Muscle of arm (tissue), 12 donors: ENCODE results near the gene MLLT11. TPM values are rescaled to one million over a fixed set of nuclear protein-coding genes. Genes with fewer than 3 reads are reported as not detected.

Experiments used
- DNase-seq: peaks from one replicate; pipeline ENCODE4 v3.0.0-alpha.2; 2013
- polyA plus RNA-seq, 12 donors: library from polyadenylated mRNA; unstranded; fragments of 120-200 nt; gene quantifications; one replicate each; pipeline ENCODE4 v1.2.1, GENCODE V29; 2013; ENCODE audit not compliant: insufficient read length in 12 of 12

Gene MLLT11
- polyA plus RNA-seq, 12 donors = 8.1 to 23.4 (median 16.6) TPM; not detected in 1

GRCh38 chr1:151113877-151114276 lies 53.7 kb downstream of the MLLT11 start:
- no peak for DNase-seq

Other genes starting within 250 kb of the MLLT11 start
- gene ARNT, start 183.8 kb upstream of the MLLT11 start, polyA plus RNA-seq = 10 to 100 TPM in 11 of 12 donors, not detected in 1; 27.6 to 59.4 (median 38.0) TPM
- not detected for gene CTXND2, start 173.3 kb upstream of the MLLT11 start, polyA plus RNA-seq
- 10 to 100 TPM in 11 of 12 donors, not detected in 1; 29.8 to 72.2 (median 39.1) TPM for gene SETDB1, start 134.0 kb upstream of the MLLT11 start, polyA plus RNA-seq
- gene CERS2, start 85.6 kb upstream of the MLLT11 start, polyA plus RNA-seq = 100 to 1,000 TPM in 2 of 12 donors, 10 to 100 TPM in 9, not detected in 1; 69.5 to 112 (median 78.8) TPM
- gene ANXA9, start 78.1 kb upstream of the MLLT11 start, polyA plus RNA-seq = 1 to 10 TPM in 10 of 12 donors, not detected in 2; 1.7 to 5.3 (median 3.2) TPM
- 10 to 100 TPM in 11 of 12 donors, not detected in 1; 15.5 to 35.9 (median 20.9) TPM for gene MINDY1, start 53.5 kb upstream of the MLLT11 start, polyA plus RNA-seq
- gene PRUNE1, start 51.9 kb upstream of the MLLT11 start, polyA plus RNA-seq = 10 to 100 TPM in 11 of 12 donors, not detected in 1; 22.1 to 31.7 (median 27.7) TPM
- gene BNIPL, start 23.8 kb upstream of the MLLT11 start, polyA plus RNA-seq = 10 to 100 TPM in 1 of 12 donors, 1 to 10 TPM in 4, under 1 TPM in 5, not detected in 2; 0.33 to 23.1 (median 0.91) TPM
- 10 to 100 TPM in 1 of 12 donors, 1 to 10 TPM in 10, not detected in 1; 5.1 to 11.8 (median 6.2) TPM for gene C1orf56, start 12.6 kb upstream of the MLLT11 start, polyA plus RNA-seq
- gene CDC42SE1, start 775 bp upstream of the MLLT11 start, polyA plus RNA-seq = 100 to 1,000 TPM in 1 of 12 donors, 10 to 100 TPM in 11; 41.7 to 188 (median 61.7) TPM
- gene GABPB2, start 10.4 kb downstream of the MLLT11 start, polyA plus RNA-seq = 10 to 100 TPM in 1 of 12 donors, 1 to 10 TPM in 10, not detected in 1; 4.5 to 20.0 (median 6.2) TPM
- gene SEMA6C, start 86.2 kb downstream of the MLLT11 start, polyA plus RNA-seq = 100 to 1,000 TPM in 3 of 12 donors, 10 to 100 TPM in 8, not detected in 1; 46.0 to 132 (median 78.0) TPM
- 1 to 10 TPM in 10 of 12 donors, not detected in 2; 1.1 to 4.5 (median 1.8) TPM for gene TNFAIP8L2, start 96.3 kb downstream of the MLLT11 start, polyA plus RNA-seq
- gene LYSMD1, start 105.5 kb downstream of the MLLT11 start, polyA plus RNA-seq = 10 to 100 TPM in 10 of 12 donors, not detected in 2; 10.5 to 13.8 (median 12.0) TPM
- 10 to 100 TPM in 11 of 12 donors, not detected in 1; 23.1 to 54.8 (median 39.1) TPM for gene SCNM1, start 105.7 kb downstream of the MLLT11 start, polyA plus RNA-seq
- gene TMOD4, start 115.6 kb downstream of the MLLT11 start, polyA plus RNA-seq = 10 to 100 TPM in 9 of 12 donors, 1 to 10 TPM in 1, not detected in 2; 9.8 to 62.2 (median 37.7) TPM
- gene VPS72, start 129.8 kb downstream of the MLLT11 start, polyA plus RNA-seq = 10 to 100 TPM in 11 of 12 donors, not detected in 1; 24.7 to 53.6 (median 45.3) TPM
- gene PIP5K1A, start 138.2 kb downstream of the MLLT11 start, polyA plus RNA-seq = 10 to 100 TPM in 11 of 12 donors, not detected in 1; 31.0 to 72.1 (median 45.1) TPM
- gene PSMD4, start 194.3 kb downstream of the MLLT11 start, polyA plus RNA-seq = 100 to 1,000 TPM in 10 of 12 donors, 10 to 100 TPM in 1, not detected in 1; 69.6 to 122 (median 110) TPM
- gene ZNF687, start 221.9 kb downstream of the MLLT11 start, polyA plus RNA-seq = 10 to 100 TPM in 10 of 12 donors, 1 to 10 TPM in 1, not detected in 1; 9.9 to 27.0 (median 12.3) TPM